ENCODE measurements around the gene MYLK.
A peak's percentile ranks its signal among the peaks of the same experiment; 100 is the strongest.

MYLK gene

GRCh38 chr3:123819949-123820348, 64.2 kb downstream of the MYLK start:
- no peak for DNase-seq

- DNase-seq = peak; percentile 45
Measured at GRCh38 chr3:123818921-123819429, 65.2 kb downstream of the MYLK start.

- peak; percentile 51 for DNase-seq
Measured at GRCh38 chr3:123818324-123818920, 65.7 kb downstream of the MYLK start.

- no peak for DNase-seq
Measured at GRCh38 chr3:123817413-123817812, 66.7 kb downstream of the MYLK start.

- peak; percentile 96 for DNase-seq
Measured at GRCh38 chr3:123816673-123817207, 67.4 kb downstream of the MYLK start.

- no peak for DNase-seq
Measured at GRCh38 chr3:123815981-123816380, 68.2 kb downstream of the MYLK start.

- DNase-seq = peak; percentile 68
Measured at GRCh38 chr3:123813876-123814275, 70.3 kb downstream of the MYLK start.

GRCh38 chr3:123809597-123809996, 74.5 kb downstream of the MYLK start:
- DNase-seq = peak; percentile 88

- no peak for DNase-seq
Measured at GRCh38 chr3:123808812-123809211, 75.3 kb downstream of the MYLK start.

GRCh38 chr3:123807820-123808219, 76.3 kb downstream of the MYLK start:
- DNase-seq = no peak

- no peak for DNase-seq
Measured at GRCh38 chr3:123805504-123805903, 78.6 kb downstream of the MYLK start.

- no peak for DNase-seq
Measured at GRCh38 chr3:123805101-123805500, 79.0 kb downstream of the MYLK start.

GRCh38 chr3:123804676-123805075, 79.5 kb downstream of the MYLK start:
- DNase-seq = no peak

GRCh38 chr3:123803521-123803920, 80.6 kb downstream of the MYLK start:
- DNase-seq = no peak

GRCh38 chr3:123802007-123802625, 82.0 kb downstream of the MYLK start:
- DNase-seq = no peak

GRCh38 chr3:123801474-123801873, 82.7 kb downstream of the MYLK start:
- no peak for DNase-seq

- peak; percentile 45 for DNase-seq
Measured at GRCh38 chr3:123800362-123800682, 83.8 kb downstream of the MYLK start.

GRCh38 chr3:123799544-123800361, 84.4 kb downstream of the MYLK start:
- DNase-seq = peak; percentile 53

- DNase-seq = no peak
Measured at GRCh38 chr3:123798550-123798949, 85.6 kb downstream of the MYLK start.

- DNase-seq = no peak
Measured at GRCh38 chr3:123795471-123796251, 88.5 kb downstream of the MYLK start.

GRCh38 chr3:123793425-123793824, 90.7 kb downstream of the MYLK start:
- no peak for DNase-seq

GRCh38 chr3:123792473-123793201, 91.5 kb downstream of the MYLK start:
- no peak for DNase-seq

Data from fibroblast of skin of abdomen (primary cell).